Measurements from ENCODE around the gene SLC25A51. TPM values are rescaled to one million over a fixed set of nuclear protein-coding genes. Genes with fewer than 3 reads are reported as not detected.
A peak's percentile ranks its signal among the peaks of the same experiment; 100 is the strongest.

Gene SLC25A51
- total and polyA plus RNA-seq, 2 experiments from 2014 or later: 10.4 to 29.2 TPM

DNA sequence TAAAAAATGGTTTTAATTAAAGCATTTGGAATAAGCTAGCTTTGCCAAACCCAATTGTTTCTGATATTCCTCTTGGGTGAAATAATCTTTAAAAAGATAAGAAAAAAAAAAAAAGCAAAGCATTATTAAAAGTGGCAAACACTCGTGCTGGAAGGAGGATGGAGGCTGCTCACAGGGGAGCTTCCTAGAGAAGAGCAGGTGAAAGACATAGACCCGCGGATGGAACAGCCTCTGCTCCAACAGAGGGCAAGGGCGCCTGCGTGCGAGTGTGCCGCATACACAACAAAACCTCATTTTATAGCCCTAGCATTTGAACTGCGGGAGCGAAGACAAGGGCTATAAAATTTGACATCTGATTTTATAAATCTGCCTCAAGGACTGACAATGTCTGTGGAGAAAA, 33.4 kb upstream of the SLC25A51 start:
- H3K4me2 ChIP-seq: peak overlapping the region; percentile 28
- no peak overlapping the region for H3K4me3 ChIP-seq
- no peaks in the 10 kb centered on the region for H3K9me2 ChIP-seq (replicated peaks; ENCODE audit: insufficient read depth)
- no peaks in the 10 kb centered on the region for H4K20me1 ChIP-seq (ENCODE audit: insufficient read depth, poor library complexity, severe bottlenecking)
- peaks cover 5% of the 10 kb centered on the region for H3K79me2 ChIP-seq
- no peak overlapping the region for H2AFZ ChIP-seq
- peaks cover 40% of the 10 kb centered on the region for H3K4me1 ChIP-seq (ENCODE audit: insufficient read depth)
- H3K27ac ChIP-seq: peak overlapping the region; percentile 77
- no peaks in the 10 kb centered on the region for H3K36me3 ChIP-seq (replicated peaks; ENCODE audit: insufficient read depth, low read depth)
- 62% methylated on average over 9 of the region's 9 CpGs for WGBS (ENCODE audit: low lambda C conversion rate, missing lambda C conversion rate)
- DNase-seq (ENCODE audit: low spot score): no peak
- H3K9me3 ChIP-seq (ENCODE audit: low read depth): no peaks in the 10 kb centered on the region
- H3K27me3 ChIP-seq: no peaks in the 10 kb centered on the region
- TF ChIP-seq EZH2phosphoT487 (IDR thresholded peaks at IDR 0.05; ENCODE audit: low read depth, severe bottlenecking, unreplicated experiment) (no peak), EZH2 (IDR thresholded peaks at IDR 0.05; ENCODE audit: borderline replicate concordance) (no peak)
- TF ChIP-seq, protein P1, sequence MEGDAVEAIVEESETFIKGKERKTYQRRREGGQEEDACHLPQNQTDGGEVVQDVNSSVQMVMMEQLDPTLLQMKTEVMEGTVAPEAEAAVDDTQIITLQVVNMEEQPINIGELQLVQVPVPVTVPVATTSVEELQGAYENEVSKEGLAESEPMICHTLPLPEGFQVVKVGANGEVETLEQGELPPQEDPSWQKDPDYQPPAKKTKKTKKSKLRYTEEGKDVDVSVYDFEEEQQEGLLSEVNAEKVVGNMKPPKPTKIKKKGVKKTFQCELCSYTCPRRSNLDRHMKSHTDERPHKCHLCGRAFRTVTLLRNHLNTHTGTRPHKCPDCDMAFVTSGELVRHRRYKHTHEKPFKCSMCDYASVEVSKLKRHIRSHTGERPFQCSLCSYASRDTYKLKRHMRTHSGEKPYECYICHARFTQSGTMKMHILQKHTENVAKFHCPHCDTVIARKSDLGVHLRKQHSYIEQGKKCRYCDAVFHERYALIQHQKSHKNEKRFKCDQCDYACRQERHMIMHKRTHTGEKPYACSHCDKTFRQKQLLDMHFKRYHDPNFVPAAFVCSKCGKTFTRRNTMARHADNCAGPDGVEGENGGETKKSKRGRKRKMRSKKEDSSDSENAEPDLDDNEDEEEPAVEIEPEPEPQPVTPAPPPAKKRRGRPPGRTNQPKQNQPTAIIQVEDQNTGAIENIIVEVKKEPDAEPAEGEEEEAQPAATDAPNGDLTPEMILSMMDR (IDR thresholded peaks at IDR 0.05; ENCODE audit: poor library complexity): no peak

DNA sequence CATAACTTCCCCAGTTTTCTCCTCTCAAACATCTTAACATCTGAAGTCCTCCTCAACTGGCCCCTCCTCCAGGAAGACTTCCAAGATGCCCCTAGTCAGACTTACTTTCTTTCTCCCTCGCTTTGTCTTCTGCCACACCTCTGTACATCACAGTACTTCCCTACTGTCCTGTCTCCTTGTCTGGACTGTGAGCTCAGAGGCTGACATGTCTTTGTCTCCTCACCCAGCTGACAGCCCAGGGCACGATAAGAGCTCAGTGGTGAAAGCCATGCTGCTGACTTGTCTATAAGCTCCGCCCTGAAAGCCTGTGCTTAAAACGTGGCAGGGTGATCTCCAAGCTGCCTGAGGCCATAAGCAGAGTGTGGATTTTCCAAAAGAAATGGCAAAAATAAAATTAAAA, 33.0 kb upstream of the SLC25A51 start:
- Histone ChIP-seq H3K36me3 (replicated peaks; ENCODE audit: insufficient read depth, low read depth) (no peaks in the 10 kb centered on the region), H3K9me3 (ENCODE audit: low read depth) (no peaks in the 10 kb centered on the region), H2AFZ (no peak overlapping the region), H3K79me2 (peaks cover 5% of the 10 kb centered on the region), H4K20me1 (ENCODE audit: insufficient read depth, poor library complexity, severe bottlenecking) (no peaks in the 10 kb centered on the region), H3K4me2 (no peak overlapping the region), H3K27me3 (no peaks in the 10 kb centered on the region), H3K9me2 (replicated peaks; ENCODE audit: insufficient read depth) (no peaks in the 10 kb centered on the region), H3K4me1 (ENCODE audit: insufficient read depth) (peaks cover 38% of the 10 kb centered on the region), H3K27ac (peak overlapping the region; percentile 77), H3K4me3 (no peak overlapping the region)
- 44% methylated on average over 4 of the region's 4 CpGs for WGBS (ENCODE audit: low lambda C conversion rate, missing lambda C conversion rate)
- peak; percentile 72 for DNase-seq (ENCODE audit: low spot score)
- TF ChIP-seq EZH2phosphoT487 (IDR thresholded peaks at IDR 0.05; ENCODE audit: low read depth, severe bottlenecking, unreplicated experiment): no peak
- TF ChIP-seq, protein P1 (IDR thresholded peaks at IDR 0.05; ENCODE audit: poor library complexity): no peak
- TF ChIP-seq EZH2 (IDR thresholded peaks at IDR 0.05; ENCODE audit: borderline replicate concordance): no peak

DNA sequence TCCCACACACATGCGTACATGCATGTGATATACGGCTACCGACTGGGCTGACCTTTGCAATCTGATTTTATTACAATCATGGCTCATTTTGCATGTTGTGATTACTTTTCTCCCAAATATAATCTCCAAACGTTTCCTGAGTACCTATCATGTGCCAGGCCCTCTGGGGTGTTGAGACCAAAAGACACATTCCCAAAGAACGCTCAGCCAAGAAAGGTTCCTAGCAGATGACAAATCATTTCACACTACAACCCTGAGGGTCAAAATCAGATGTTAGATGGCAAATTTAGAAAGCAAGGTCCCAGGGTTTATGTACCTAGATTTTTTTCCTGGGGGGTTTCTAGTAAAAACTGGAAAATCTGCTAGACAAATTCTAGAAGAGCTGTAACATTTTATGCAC, 32.4 kb upstream of the SLC25A51 start:
- TF ChIP-seq, protein P1 (IDR thresholded peaks at IDR 0.05; ENCODE audit: poor library complexity): no peak
- TF ChIP-seq EZH2phosphoT487 (IDR thresholded peaks at IDR 0.05; ENCODE audit: low read depth, severe bottlenecking, unreplicated experiment) (no peak), EZH2 (IDR thresholded peaks at IDR 0.05; ENCODE audit: borderline replicate concordance) (no peak)
- no peak overlapping the region for H3K4me2 ChIP-seq

DNA sequence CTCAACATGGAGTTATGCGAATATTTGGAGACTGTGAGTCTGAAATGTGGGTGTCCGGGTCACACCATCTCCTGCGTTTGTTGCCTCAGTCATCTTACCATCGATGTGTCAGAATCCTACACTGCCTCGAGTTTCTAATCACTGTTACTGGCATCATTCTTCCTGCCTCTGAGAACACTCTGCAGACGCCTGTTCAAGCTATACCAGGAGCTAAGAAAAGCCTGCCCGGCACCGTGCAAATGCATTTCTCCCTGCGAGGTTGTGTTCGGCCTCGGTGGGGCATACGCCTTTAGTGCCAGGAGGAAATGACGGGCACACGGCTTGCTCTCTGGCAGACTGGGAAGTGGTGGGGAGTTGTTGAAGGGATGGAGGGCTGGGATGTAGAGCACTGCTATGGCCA, 31.2 kb upstream of the SLC25A51 start:
- DNase-seq (ENCODE audit: low spot score): no peak
- H3K4me2 ChIP-seq: no peak overlapping the region
- no peak overlapping the region for H3K27ac ChIP-seq
- H3K4me3 ChIP-seq: no peak overlapping the region
- peaks cover 4% of the 10 kb centered on the region for H3K79me2 ChIP-seq
- WGBS (ENCODE audit: low lambda C conversion rate, missing lambda C conversion rate): 87% methylated on average over 14 of the region's 14 CpGs
- TF ChIP-seq, protein P1 (IDR thresholded peaks at IDR 0.05; ENCODE audit: poor library complexity): no peak
- TF ChIP-seq EZH2 (IDR thresholded peaks at IDR 0.05; ENCODE audit: borderline replicate concordance) (no peak), EZH2phosphoT487 (IDR thresholded peaks at IDR 0.05; ENCODE audit: low read depth, severe bottlenecking, unreplicated experiment) (no peak)
- H3K9me2 ChIP-seq (replicated peaks; ENCODE audit: insufficient read depth): no peaks in the 10 kb centered on the region
- H2AFZ ChIP-seq: no peak overlapping the region
- peaks cover 30% of the 10 kb centered on the region for H3K4me1 ChIP-seq (ENCODE audit: insufficient read depth)
- no peaks in the 10 kb centered on the region for H4K20me1 ChIP-seq (ENCODE audit: insufficient read depth, poor library complexity, severe bottlenecking)
- no peaks in the 10 kb centered on the region for H3K27me3 ChIP-seq
- H3K9me3 ChIP-seq (ENCODE audit: low read depth): no peaks in the 10 kb centered on the region
- H3K36me3 ChIP-seq (replicated peaks; ENCODE audit: insufficient read depth, low read depth): no peaks in the 10 kb centered on the region

More for the DNA sequence above, 32.4 kb upstream of the SLC25A51 start:
- no peaks in the 10 kb centered on the region for H3K27me3 ChIP-seq
- no peaks in the 10 kb centered on the region for H3K9me3 ChIP-seq (ENCODE audit: low read depth)
- no peak overlapping the region for H2AFZ ChIP-seq
- H3K4me3 ChIP-seq: no peak overlapping the region
- WGBS (ENCODE audit: low lambda C conversion rate, missing lambda C conversion rate): 78% methylated on average over 5 of the region's 5 CpGs
- no peak for DNase-seq (ENCODE audit: low spot score)
- peaks cover 4% of the 10 kb centered on the region for H3K79me2 ChIP-seq
- H3K27ac ChIP-seq: peak overlapping the region; percentile 77
- no peaks in the 10 kb centered on the region for H3K36me3 ChIP-seq (replicated peaks; ENCODE audit: insufficient read depth, low read depth)
- no peaks in the 10 kb centered on the region for H4K20me1 ChIP-seq (ENCODE audit: insufficient read depth, poor library complexity, severe bottlenecking)
- H3K9me2 ChIP-seq (replicated peaks; ENCODE audit: insufficient read depth): no peaks in the 10 kb centered on the region
- H3K4me1 ChIP-seq (ENCODE audit: insufficient read depth): peaks cover 38% of the 10 kb centered on the region
